ENCODE results near the gene LCK. TPM values are rescaled to one million over a fixed set of nuclear protein-coding genes. Genes with fewer than 3 reads are reported as not detected.

The LCK gene
- total RNA-seq, 8 experiments from 2014 or later = 0.63 to 1.4 (median 1.2) TPM; not detected in 4

DNA sequence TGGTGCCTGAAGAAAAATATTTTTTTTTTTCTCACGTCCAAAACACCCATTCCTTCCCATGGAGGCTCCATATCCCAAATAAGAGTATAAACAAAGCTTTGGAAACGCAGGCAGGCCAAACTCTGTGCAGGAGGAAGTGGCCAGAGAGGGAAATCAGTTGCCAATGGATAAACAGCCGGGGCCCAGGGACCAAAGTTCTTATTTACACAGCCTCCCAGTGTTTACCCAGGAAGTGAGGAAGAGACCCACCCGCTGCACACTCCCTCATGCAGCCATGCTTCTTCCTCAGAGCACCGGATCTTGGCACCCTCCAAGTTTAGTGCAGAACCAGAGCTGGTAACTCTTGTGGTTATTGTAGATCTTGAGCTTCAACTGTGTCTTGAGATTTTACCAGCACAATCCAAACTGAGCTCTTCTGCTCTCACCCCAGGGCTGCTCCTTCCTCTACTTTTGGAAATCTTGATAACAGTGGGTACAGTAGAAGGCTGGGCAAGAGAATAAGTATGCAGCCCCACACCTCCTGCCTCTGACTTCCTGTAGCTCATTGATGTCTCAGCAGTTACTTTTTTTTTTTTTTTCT is 70.7 kb downstream of the LCK start:
- Histone ChIP-seq H3K4me3 (no peak overlapping the region), H3K4me1 (replicated peaks in 1 of 2) (no peaks in the 10 kb centered on the region), H3K27ac (no peak overlapping the region)
- 53 to 94% (median 75%) methylated on average over 2 to 5 of the region's 5 CpGs; no CpG with 5 or more reads in 2 of the 10 experiments for WGBS, 10 experiments
- in situ Hi-C loops (cut with MboI; ENCODE audit: low pct_unique_long_range_greater_than_20kb in 2 of 9, low sequenced_read_pairs in 9 of 9, unreplicated experiment in 9 of 9) = no loop called here
- peak in 2 of 8 experiments; percentile 27 to 35 for ATAC-seq (replicated peaks in 6 of 8)

DNA sequence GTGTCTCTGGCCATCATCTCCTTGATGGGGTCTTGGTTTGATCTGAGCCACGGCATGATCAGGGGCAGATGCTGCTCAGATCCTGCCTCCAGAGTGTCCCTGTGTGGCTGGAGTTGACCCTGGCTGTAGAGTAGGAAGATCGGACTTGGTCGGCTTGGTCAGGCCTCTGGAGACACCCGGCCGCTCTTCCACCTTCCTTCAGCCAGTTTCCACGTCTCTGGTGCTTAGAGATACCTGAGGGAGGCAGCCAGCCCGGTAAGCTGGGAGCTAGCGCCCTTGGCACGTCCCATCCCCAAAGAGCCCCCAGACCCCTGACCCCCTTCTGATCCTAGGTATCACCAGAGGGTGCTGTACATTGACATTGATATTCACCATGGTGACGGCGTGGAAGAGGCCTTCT is 76.1 kb downstream of the LCK start:
- in situ Hi-C loops (cut with MboI; ENCODE audit: low pct_unique_long_range_greater_than_20kb in 2 of 9, low sequenced_read_pairs in 9 of 9, unreplicated experiment in 9 of 9) = no loop called here
- WGBS, 10 experiments = 94 to 100% (median 100%) methylated on average over 4 to 6 of the region's 11 CpGs; no CpG with 5 or more reads in 7 of the 10 experiments

DNA sequence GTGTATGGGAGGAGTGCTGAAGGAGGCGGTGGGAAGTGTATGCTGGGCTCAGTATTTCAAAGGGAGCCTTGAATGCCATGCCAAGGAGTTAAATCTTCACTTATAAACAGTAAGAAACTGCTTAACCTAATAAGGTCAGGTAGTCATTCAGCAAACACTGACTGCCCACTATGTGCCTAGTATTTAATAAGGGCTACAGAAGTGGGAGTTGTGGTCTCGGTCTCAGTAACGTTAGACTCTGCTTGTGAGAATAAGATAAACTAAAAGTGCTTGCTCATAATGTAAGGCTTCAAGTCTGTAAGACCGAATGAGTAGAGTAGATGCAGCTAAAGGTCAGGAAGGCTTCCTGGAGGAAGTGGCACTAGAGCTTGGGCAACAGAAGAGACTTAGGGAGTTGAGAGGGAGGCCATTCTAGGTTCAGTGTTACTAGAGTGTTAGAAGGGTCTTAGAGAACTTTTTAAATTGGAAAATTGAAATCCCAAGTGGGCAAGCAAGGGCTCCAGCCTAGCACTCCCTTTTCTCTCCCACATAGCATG is 78.9 kb downstream of the LCK start:
- Histone ChIP-seq H3K4me1 (replicated peaks in 1 of 2) (peaks cover 14 to 17% of the 10 kb centered on the region in 2 donors), H3K27ac (no peak overlapping the region), H3K4me3 (no peak overlapping the region)
- 90 to 100% (median 93%) methylated on average over 2 to 4 of the region's 4 CpGs; no CpG with 5 or more reads in 3 of the 10 experiments for WGBS, 10 experiments
- ATAC-seq (replicated peaks in 6 of 8) = no peak
- in situ Hi-C loops (cut with MboI; ENCODE audit: low pct_unique_long_range_greater_than_20kb in 2 of 9, low sequenced_read_pairs in 9 of 9, unreplicated experiment in 9 of 9) = no loop called here

More for the DNA sequence above, 76.1 kb downstream of the LCK start:
- H3K4me3 ChIP-seq = no peak overlapping the region
- no peak overlapping the region for H3K27ac ChIP-seq
- no peak for ATAC-seq (replicated peaks in 6 of 8)
- no peaks in the 10 kb centered on the region for H3K4me1 ChIP-seq (replicated peaks in 1 of 2)

DNA sequence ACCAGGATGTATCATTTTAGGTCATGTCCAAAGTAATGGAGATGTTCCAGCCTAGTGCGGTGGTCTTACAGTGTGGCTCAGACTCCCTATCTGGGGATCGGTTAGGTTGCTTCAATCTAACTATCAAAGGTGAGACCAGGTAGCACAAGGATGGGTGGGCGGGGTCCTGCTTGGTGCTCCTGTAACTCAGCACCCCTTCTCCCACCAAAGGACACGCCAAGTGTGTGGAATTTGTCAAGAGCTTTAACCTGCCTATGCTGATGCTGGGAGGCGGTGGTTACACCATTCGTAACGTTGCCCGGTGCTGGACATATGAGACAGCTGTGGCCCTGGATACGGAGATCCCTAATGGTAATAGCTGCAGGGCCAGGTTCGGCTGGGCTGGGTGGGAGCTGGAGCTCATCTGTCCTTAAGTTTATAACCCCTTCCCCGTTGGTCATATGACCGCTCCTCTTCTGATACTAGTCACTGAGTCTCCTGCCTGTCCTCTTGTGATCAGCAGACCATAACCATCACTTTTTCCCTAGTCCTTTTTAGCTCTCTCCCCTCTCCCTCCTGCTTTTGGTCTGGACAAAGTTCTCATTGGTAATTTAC is 79.6 kb downstream of the LCK start:
- Histone ChIP-seq H3K4me1 (replicated peaks in 1 of 2) (peaks cover 14 to 17% of the 10 kb centered on the region in 2 donors), H3K27ac (no peak overlapping the region), H3K4me3 (no peak overlapping the region)
- 80 to 100% (median 94%) methylated on average over 1 to 11 of the region's 12 CpGs; no CpG with 5 or more reads in 1 of the 10 experiments for WGBS, 10 experiments
- in situ Hi-C loops (cut with MboI; ENCODE audit: low pct_unique_long_range_greater_than_20kb in 2 of 9, low sequenced_read_pairs in 9 of 9, unreplicated experiment in 9 of 9) = no loop called here
- ATAC-seq (replicated peaks in 6 of 8) = no peak

DNA sequence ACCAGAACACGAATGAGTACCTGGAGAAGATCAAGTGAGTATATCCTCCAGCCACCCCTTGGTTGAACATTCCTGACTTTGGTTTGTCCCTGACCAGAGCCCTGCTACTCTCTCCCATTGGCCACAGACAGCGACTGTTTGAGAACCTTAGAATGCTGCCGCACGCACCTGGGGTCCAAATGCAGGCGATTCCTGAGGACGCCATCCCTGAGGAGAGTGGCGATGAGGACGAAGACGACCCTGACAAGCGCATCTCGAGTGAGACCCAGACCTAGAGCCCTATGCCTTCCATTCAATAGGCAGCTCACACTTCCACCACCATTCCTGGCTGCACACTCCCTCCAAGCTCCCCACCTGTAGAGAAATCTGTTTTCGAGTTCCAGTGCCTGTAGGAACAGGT is 80.5 kb downstream of the LCK start:
- H3K27ac ChIP-seq = no peak overlapping the region
- in situ Hi-C loops (cut with MboI; ENCODE audit: low pct_unique_long_range_greater_than_20kb in 2 of 9, low sequenced_read_pairs in 9 of 9, unreplicated experiment in 9 of 9) = no loop called here
- peaks cover 14 to 19% of the 10 kb centered on the region in 2 donors for H3K4me1 ChIP-seq (replicated peaks in 1 of 2)
- WGBS, 10 experiments = 50 to 100% (median 97%) methylated on average over 1 to 8 of the region's 12 CpGs; no CpG with 5 or more reads in 2 of the 10 experiments
- no peak overlapping the region for H3K4me3 ChIP-seq
- ATAC-seq (replicated peaks in 6 of 8) = no peak

DNA sequence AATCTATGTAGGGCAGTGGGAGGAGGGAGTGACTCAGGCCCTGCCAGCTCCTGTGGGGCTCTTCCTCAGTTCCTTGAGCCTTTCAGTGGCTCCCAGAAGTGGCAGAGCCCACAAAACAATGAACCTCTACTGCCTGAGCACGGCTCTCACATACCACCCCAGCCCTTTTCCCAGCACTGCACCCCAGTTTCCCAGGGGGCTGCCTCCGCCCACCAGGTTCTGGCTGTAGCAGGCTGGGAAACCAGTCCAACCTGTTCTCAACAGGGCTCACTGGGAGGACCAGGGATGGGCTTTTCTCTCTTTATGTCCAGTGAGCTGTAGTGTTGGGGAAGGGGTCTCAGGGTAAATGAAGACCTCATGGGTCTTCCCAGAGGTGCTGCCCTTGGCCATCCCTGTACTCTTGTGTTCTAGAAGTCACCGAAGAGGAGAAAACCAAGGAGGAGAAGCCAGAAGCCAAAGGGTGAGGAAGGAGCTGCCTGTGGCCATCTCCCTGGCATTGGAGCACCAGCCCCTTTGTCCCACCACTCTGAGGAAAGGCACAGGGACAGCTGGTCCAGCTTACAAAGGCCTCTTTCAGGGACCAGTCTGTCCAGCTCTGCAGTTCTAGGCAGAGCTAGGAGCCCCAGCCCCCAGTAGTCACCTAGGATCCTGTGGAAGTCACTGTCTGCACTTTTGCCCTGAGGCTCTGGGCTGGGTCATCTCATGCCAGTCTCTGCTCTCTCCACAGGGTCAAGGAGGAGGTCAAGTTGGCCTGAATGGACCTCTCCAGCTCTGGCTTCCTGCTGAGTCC is 81.4 kb downstream of the LCK start:
- 87 to 100% (median 93%) methylated on average over 1 to 3 of the region's 3 CpGs; no CpG with 5 or more reads in 5 of the 10 experiments for WGBS, 10 experiments
- no peak overlapping the region for H3K27ac ChIP-seq
- H3K4me3 ChIP-seq = no peak overlapping the region
- in situ Hi-C loops (cut with MboI; ENCODE audit: low pct_unique_long_range_greater_than_20kb in 2 of 9, low sequenced_read_pairs in 9 of 9, unreplicated experiment in 9 of 9) = no loop called here
- no peak for ATAC-seq (replicated peaks in 6 of 8)
- peaks cover 17 to 28% of the 10 kb centered on the region in 2 donors for H3K4me1 ChIP-seq (replicated peaks in 1 of 2)

DNA sequence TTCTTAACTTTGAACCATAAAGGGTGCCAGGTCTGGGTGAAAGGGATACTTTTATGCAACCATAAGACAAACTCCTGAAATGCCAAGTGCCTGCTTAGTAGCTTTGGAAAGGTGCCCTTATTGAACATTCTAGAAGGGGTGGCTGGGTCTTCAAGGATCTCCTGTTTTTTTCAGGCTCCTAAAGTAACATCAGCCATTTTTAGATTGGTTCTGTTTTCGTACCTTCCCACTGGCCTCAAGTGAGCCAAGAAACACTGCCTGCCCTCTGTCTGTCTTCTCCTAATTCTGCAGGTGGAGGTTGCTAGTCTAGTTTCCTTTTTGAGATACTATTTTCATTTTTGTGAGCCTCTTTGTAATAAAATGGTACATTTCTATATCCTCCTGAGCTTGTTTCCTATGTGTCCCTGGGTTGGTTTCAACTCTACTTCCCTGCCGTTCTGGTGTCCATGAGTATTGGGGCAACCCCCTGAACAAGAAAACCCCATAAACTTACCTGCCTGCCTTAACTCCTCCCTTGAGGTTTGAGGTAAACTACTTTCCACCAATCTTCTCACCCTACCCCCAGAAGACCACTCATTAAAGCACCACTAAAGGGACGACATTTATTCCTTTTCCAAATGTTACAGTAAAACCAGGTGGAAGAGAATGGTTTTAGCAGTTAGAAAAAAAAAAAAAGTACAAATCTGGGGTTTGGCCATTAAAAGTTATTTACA is 82.3 kb downstream of the LCK start:
- peak overlapping the region in 2 of 5 donors; percentile 91 to 98 for H3K4me3 ChIP-seq
- no peak overlapping the region for H3K27ac ChIP-seq
- no peak for ATAC-seq (replicated peaks in 6 of 8)
- in situ Hi-C loops (cut with MboI; ENCODE audit: low pct_unique_long_range_greater_than_20kb in 2 of 9, low sequenced_read_pairs in 9 of 9, unreplicated experiment in 9 of 9) = no loop called here
- 75 to 100% (median 91%) methylated on average over 1 to 3 of the region's 3 CpGs; no CpG with 5 or more reads in 2 of the 10 experiments for WGBS, 10 experiments
- peaks cover 25 to 36% of the 10 kb centered on the region in 2 donors for H3K4me1 ChIP-seq (replicated peaks in 1 of 2)

DNA sequence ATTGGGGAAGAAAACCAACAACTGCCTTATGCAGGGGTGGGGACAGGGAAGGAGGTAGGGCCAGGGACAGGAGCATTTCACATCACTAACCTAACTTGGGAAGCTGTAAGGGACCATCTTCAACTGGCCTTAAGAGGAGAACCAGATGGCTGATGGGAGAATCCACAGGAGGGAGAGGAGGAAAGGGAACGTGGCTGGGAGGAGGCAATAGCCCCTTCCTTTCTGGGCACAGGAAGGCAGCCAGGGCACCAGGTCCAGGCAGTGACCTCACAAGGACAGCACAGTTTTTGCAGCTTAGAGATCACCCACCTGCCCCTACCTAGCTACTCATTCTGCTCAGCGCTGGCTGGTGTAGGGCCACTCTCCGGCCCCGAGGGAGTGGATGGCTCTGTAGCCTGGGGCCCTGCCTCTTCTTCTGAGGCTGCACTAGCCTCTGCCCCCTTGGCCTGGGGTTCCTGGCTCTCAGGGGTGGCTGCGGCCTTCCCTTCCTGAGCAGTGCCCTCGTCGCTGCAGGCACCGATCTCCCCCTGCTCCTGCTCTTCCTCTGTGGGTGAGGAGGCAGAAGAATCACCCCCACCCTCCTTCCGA is 83.3 kb downstream of the LCK start:
- Histone ChIP-seq H3K27ac (peak overlapping the region; percentile 89 to 91), H3K4me3 (peak overlapping the region; percentile 81 to 98 (median 91)), H3K4me1 (replicated peaks in 1 of 2) (peaks cover 33 to 45% of the 10 kb centered on the region in 2 donors)
- ATAC-seq (replicated peaks in 6 of 8) = no peak
- in situ Hi-C loops (cut with MboI; ENCODE audit: low pct_unique_long_range_greater_than_20kb in 2 of 9, low sequenced_read_pairs in 9 of 9, unreplicated experiment in 9 of 9) = no loop called here
- WGBS, 10 experiments = 0 to 80% (median 18%) methylated on average over 1 to 5 of the region's 9 CpGs; no CpG with 5 or more reads in 4 of the 10 experiments

DNA sequence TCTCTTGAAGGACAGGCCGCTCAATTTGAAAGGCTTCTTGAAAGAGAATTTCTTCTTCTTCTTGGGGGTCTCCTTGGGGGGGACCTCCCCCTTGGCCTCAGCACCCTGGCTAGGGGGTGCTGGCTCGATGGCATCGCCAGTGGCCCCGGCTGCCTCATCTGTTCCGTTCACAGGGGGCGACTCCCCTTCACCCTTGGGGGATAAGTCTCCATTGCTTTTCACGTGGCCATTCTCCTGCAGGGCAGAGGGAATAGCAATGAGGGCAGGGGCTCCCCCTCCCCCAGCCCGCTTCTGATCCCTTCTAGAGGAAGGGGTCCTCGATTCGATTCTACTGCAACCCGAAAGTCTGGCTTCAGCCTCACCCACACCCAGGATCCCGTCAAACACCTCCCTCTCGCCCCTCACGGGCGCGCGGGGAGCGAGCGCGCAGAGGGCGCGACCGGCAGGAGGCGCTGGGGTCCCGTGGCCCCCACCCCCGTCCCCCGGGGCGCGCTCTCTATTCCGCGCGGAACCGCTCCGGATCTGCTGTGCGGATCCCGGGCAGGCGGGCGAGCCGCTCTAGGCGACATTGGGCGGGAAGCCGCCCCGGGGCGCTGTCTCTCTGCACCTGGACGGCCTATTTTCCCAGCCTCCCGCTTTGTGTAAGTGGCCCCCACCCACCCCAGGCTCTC is 83.9 kb downstream of the LCK start:
- 0 to 8% (median 2%) methylated on average over 2 to 17 of the region's 46 CpGs; no CpG with 5 or more reads in 4 of the 10 experiments for WGBS, 10 experiments

DNA sequence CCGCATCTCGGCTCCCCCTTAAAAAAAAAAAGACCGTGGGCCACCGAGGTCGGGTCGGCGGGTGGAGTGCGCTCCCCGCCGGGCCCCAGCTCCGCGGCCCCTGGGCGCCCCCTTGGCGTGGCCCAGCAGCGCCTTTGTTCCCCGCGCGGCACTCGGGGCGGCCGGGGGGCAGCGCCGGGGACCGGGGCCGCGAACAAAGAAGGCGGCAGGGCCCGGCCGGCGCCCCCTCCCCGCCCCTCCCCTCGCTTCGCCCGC is 84.4 kb downstream of the LCK start:
- no CpG with 5 or more reads among the region's 34 CpGs for WGBS, 10 experiments
- in situ Hi-C loops (cut with MboI; ENCODE audit: low pct_unique_long_range_greater_than_20kb in 2 of 9, low sequenced_read_pairs in 9 of 9, unreplicated experiment in 9 of 9) = no loop called here
- Histone ChIP-seq H3K4me3 (peak overlapping the region; percentile 81 to 98 (median 91)), H3K4me1 (replicated peaks in 1 of 2) (peaks cover 33 to 45% of the 10 kb centered on the region in 2 donors), H3K27ac (peak overlapping the region; percentile 89 to 91)
- ATAC-seq (replicated peaks in 6 of 8) = peak; percentile 5 to 28 (median 16)

More for the DNA sequence above, 83.9 kb downstream of the LCK start:
- Histone ChIP-seq H3K4me3 (peak overlapping the region; percentile 81 to 98 (median 91)), H3K4me1 (replicated peaks in 1 of 2) (peaks cover 33 to 45% of the 10 kb centered on the region in 2 donors), H3K27ac (peak overlapping the region; percentile 89 to 91)
- in situ Hi-C loops (cut with MboI; ENCODE audit: low pct_unique_long_range_greater_than_20kb in 2 of 9, low sequenced_read_pairs in 9 of 9, unreplicated experiment in 9 of 9) = no loop called here
- ATAC-seq (replicated peaks in 6 of 8) = peak; percentile 18 to 44 (median 34)

Measured in motor neuron (in vitro differentiated cells).